Right ventricle myocardium inferior (tissue), 1 donor: ENCODE measurements around the gene SRA1. TPM values are rescaled to one million over a fixed set of nuclear protein-coding genes. Genes with fewer than 3 reads are reported as not detected.

ENCODE experiments used
- ATAC-seq: fragments of 200-7000 bp; cut with Tn5 transposase; one replicate; pipeline ENCODE4 v1.9.1; 2020; ENCODE audit warnings: mild to moderate bottlenecking, moderate library complexity
- DNase-seq: peaks from one replicate; pipeline ENCODE4 v3.0.0; 2021; ENCODE audit errors: missing footprints
- intact Hi-C: fragments of 100-400 bp; cut with DNase I; formaldehyde crosslinking; loops from one replicate; pipeline ENCODE4 v1.11.0; 2022
- microRNA-seq: library from miRNA; unstranded; fragments of <30 nt; microRNA quantifications from one replicate; pipeline ENCODE4 v1.2.0, GENCODE V29; 2020
- total RNA-seq: library from RNA; stranded (reverse); fragmentation: NEBNext Ultra II Directional; extraction: Animal tissue kit (Norgen Biotek cat#: 25700); gene quantifications from one replicate; pipeline ENCODE4 v1.2.1, GENCODE V29; 2021
- donor health status: DM: no; HTN: yes; CAD: no; lungs with severe emphysema.

The SRA1 gene
- total RNA-seq, 1 donor from 2014 or later, result 29.4 TPM

DNA sequence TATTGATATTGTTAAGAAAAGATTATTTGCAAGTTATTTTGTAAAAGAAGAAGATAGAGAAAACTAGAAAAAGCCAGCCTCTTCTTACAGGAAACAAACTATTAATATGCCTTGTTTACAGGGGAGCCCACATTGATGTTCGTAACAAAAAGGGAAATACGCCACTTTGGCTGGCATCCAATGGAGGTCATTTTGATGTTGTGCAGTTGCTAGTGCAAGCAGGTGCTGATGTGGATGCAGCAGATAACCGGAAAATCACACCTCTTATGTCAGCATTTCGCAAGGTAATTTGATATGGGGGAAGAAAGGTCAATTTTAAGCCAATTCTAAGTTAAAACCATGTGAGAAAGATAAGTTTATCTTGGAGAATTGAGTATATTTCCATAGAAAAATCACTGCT lies 47.4 kb downstream of the SRA1 start:
- intact Hi-C loops, result no loop called here
- ATAC-seq (no peak), DNase-seq (no peak)

DNA sequence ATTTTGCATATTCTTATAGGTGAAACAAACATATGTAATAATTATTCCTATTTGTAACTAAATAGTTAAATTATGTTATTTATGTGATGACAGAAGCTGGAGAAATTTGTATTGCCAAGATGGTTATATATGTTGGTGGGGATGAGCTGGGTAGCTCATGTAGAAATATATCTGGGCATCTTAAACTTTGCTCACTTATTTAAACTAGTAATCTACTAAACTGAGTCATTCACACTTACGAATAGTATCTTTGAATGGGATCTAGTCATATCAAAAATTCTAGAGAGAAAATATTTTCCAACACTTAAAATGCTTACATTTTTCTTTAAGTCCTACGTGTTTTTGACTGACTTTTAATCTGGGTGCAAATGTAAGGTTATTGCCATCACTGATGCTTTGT lies 54.4 kb downstream of the SRA1 start:
- intact Hi-C loops, result no loop called here
- no peak for ATAC-seq
- DNase-seq, result no peak

Small RNA genes within 50 kb of the gene (microRNA-seq; reads per million reads assigned to microRNA genes)
- gene MIR6831, result not detected

Other genes with a start within 250 kb of the SRA1 start
- 20.2 TPM for gene HBEGF, start 210.9 kb downstream of the SRA1 start, total RNA-seq
- not detected for gene SLC4A9, start 197.3 kb downstream of the SRA1 start, total RNA-seq
- gene ANKHD1, start 155.6 kb downstream of the SRA1 start, total RNA-seq, result 57.2 TPM
- gene EIF4EBP3, start 9.8 kb downstream of the SRA1 start, total RNA-seq, result 11.7 TPM
- 10.6 TPM for gene APBB3, start 7.1 kb upstream of the SRA1 start, total RNA-seq
- 76.4 TPM for gene SLC35A4, start 7.4 kb upstream of the SRA1 start, total RNA-seq
- 46.1 TPM for gene CD14, start 75.7 kb upstream of the SRA1 start, total RNA-seq
- 4.2 TPM for gene TMCO6, start 82.0 kb upstream of the SRA1 start, total RNA-seq
- gene NDUFA2, start 90.2 kb upstream of the SRA1 start, total RNA-seq, result 146 TPM
- 66.4 TPM for gene IK, start 90.4 kb upstream of the SRA1 start, total RNA-seq
- 11.2 TPM for gene WDR55, start 107.4 kb upstream of the SRA1 start, total RNA-seq
- gene DND1, start 116.1 kb upstream of the SRA1 start, total RNA-seq, result 0.24 TPM
- 35.9 TPM for gene HARS1, start 133.9 kb upstream of the SRA1 start, total RNA-seq
- gene HARS2, start 134.0 kb upstream of the SRA1 start, total RNA-seq, result 24.4 TPM
- 35.1 TPM for gene ZMAT2, start 143.0 kb upstream of the SRA1 start, total RNA-seq
- gene PCDHA1, start 228.7 kb upstream of the SRA1 start, total RNA-seq, result not detected
- gene PCDHA2, start 237.4 kb upstream of the SRA1 start, total RNA-seq, result not detected
- gene PCDHA3, start 243.6 kb upstream of the SRA1 start, total RNA-seq, result 0.14 TPM
- 0.08 TPM for gene PCDHA4, start 249.6 kb upstream of the SRA1 start, total RNA-seq